Smooth muscle cell (in vitro differentiated cells): Measurements from ENCODE around the gene DNLZ. TPM values are rescaled to one million over a fixed set of nuclear protein-coding genes. Genes with fewer than 3 reads are reported as not detected.

Experiments used
- DNase-seq: peaks from one replicate; lab custom pipeline; 2025; ENCODE audit not compliant: unreplicated experiment; lab: John Stamatoyannopoulos, UW
- H2AFZ ChIP-seq: fragments of 200-600 bp; sonication (generic); 2 replicates; pipeline ENCODE4 v1.6.0; 2016; ENCODE audit warnings: antibody characterized with exemption, low read depth, mild to moderate bottlenecking
- H3F3A ChIP-seq: fragments of 200-600 bp; sonication (generic); 2 replicates; pipeline ENCODE4 v1.6.0; 2017; ENCODE audit warnings: antibody characterized with exemption, low read depth
- H3K27ac ChIP-seq: fragments of 200-600 bp; sonication (generic); 2 replicates; pipeline ENCODE4 v1.5.1; 2016; ENCODE audit warnings: low read depth, mild to moderate bottlenecking
- H3K27me3 ChIP-seq: fragments of 200-600 bp; sonication (generic); 2 replicates; pipeline ENCODE4 v1.6.1; 2016; ENCODE audit warnings: low read depth, mild to moderate bottlenecking
- H3K36me3 ChIP-seq: fragments of 200-600 bp; sonication (generic); 2 replicates; pipeline ENCODE4 v1.5.1; 2016; ENCODE audit warnings: low read depth
- H3K4me1 ChIP-seq: fragments of 200-600 bp; sonication (generic); 2 replicates; pipeline ENCODE4 v1.5.1; 2016; ENCODE audit warnings: low read depth
- H3K4me2 ChIP-seq: fragments of 200-600 bp; sonication (generic); 2 replicates; pipeline ENCODE4 v1.6.0; 2016; ENCODE audit warnings: mild to moderate bottlenecking
- H3K4me3 ChIP-seq: fragments of 200-600 bp; sonication (generic); 2 replicates; pipeline ENCODE4 v1.5.1; 2016; ENCODE audit warnings: mild to moderate bottlenecking
- H3K79me2 ChIP-seq: fragments of 200-600 bp; sonication (generic); 2 replicates; pipeline ENCODE4 v1.6.0; 2016; ENCODE audit warnings: low read depth, mild to moderate bottlenecking
- H3K9ac ChIP-seq: fragments of 200-600 bp; sonication (generic); 2 replicates; pipeline ENCODE4 v1.6.0; 2016; ENCODE audit warnings: low read depth
- H3K9me3 ChIP-seq: fragments of 200-600 bp; sonication (generic); replicated peaks from 2 replicates; pipeline ENCODE4 v1.5.1; 2016; ENCODE audit warnings: low read depth
- H4K20me1 ChIP-seq: fragments of 200-600 bp; sonication (generic); 2 replicates; pipeline ENCODE4 v1.6.0; 2016; ENCODE audit warnings: low read depth
- CTCF ChIP-seq: fragments of 200-600 bp; sonication (generic); IDR thresholded peaks from 2 replicates; pipeline ENCODE4 v1.5.1; 2017; ENCODE audit warnings: borderline replicate concordance, mild to moderate bottlenecking, antibody characterized with exemption; ENCODE audit not compliant: insufficient read depth, poor library complexity, severe bottlenecking
- WGBS: methylation state at CpG from one replicate; pipeline ENCODE4 v1.1.7; 2016; ENCODE audit warnings: low lambda C conversion rate; 5-methylcytosine and 5-hydroxymethylcytosine counted together
- polyA plus RNA-seq: library from polyadenylated mRNA; unstranded; fragments of >200 nt; fragmentation: Nextera tagmentation; extraction: Ambion mirVana; gene quantifications from 2 replicates; pipeline ENCODE4 v1.2.1, GENCODE V29; 2016
- total RNA-seq: library from RNA; depleted of rRNA; stranded (reverse); fragments of >200 nt; gene quantifications from 2 replicates; pipeline ENCODE4 v1.2.3, GENCODE V29; 2014

DNLZ gene
- total and polyA plus RNA-seq, 2 experiments from 2014 or later, result 19.0 to 31.5 TPM

- 97% methylated on average over 28 of the region's 32 CpGs for WGBS
- TF ChIP-seq CTCF, result no peak
- Histone ChIP-seq H3K9ac (no peak overlapping the region), H3K4me1 (peaks cover 7% of the 10 kb centered on the region), H4K20me1 (no peaks in the 10 kb centered on the region), H3K9me3 (no peaks in the 10 kb centered on the region), H3K36me3 (no peaks in the 10 kb centered on the region), H3K4me2 (no peak overlapping the region), H3F3A (no peaks in the 10 kb centered on the region), H2AFZ (no peak overlapping the region), H3K27me3 (no peaks in the 10 kb centered on the region), H3K27ac (no peak overlapping the region), H3K79me2 (no peaks in the 10 kb centered on the region), H3K4me3 (no peak overlapping the region)
- DNase-seq, result no peak
These were observed 14.0 kb upstream of the DNLZ start for GRCh38 chr9:136377341-136378169.

- no peaks in the 10 kb centered on the region for H3K36me3 ChIP-seq
- WGBS, result 97% methylated on average over 8 of the region's 8 CpGs
These were observed 12.9 kb upstream of the DNLZ start for GRCh38 chr9:136376457-136376856.

GRCh38 chr9:136375096-136375495, 11.6 kb upstream of the DNLZ start:
- no peak overlapping the region for H3K4me2 ChIP-seq
- no peaks in the 10 kb centered on the region for H3F3A ChIP-seq
- no peak overlapping the region for H3K27ac ChIP-seq
- no peak overlapping the region for H3K9ac ChIP-seq
- no peaks in the 10 kb centered on the region for H3K27me3 ChIP-seq
- no peaks in the 10 kb centered on the region for H3K79me2 ChIP-seq
- no peaks in the 10 kb centered on the region for H4K20me1 ChIP-seq
- H3K4me1 ChIP-seq, result peaks cover 12% of the 10 kb centered on the region
- WGBS, result 95% methylated on average over 12 of the region's 12 CpGs
- no peak overlapping the region for H3K4me3 ChIP-seq
- H2AFZ ChIP-seq, result no peak overlapping the region
- DNase-seq, result no peak
- no peak for TF ChIP-seq CTCF
- H3K36me3 ChIP-seq, result no peaks in the 10 kb centered on the region
- H3K9me3 ChIP-seq, result no peaks in the 10 kb centered on the region

More at GRCh38 chr9:136376457-136376856, 12.9 kb upstream of the DNLZ start:
- H3K4me1 ChIP-seq, result peaks cover 12% of the 10 kb centered on the region
- no peak overlapping the region for H2AFZ ChIP-seq
- H3K9me3 ChIP-seq, result no peaks in the 10 kb centered on the region
- no peak for DNase-seq
- no peaks in the 10 kb centered on the region for H4K20me1 ChIP-seq
- no peak overlapping the region for H3K9ac ChIP-seq
- H3F3A ChIP-seq, result no peaks in the 10 kb centered on the region
- no peaks in the 10 kb centered on the region for H3K79me2 ChIP-seq
- no peak overlapping the region for H3K27ac ChIP-seq
- H3K27me3 ChIP-seq, result no peaks in the 10 kb centered on the region
- no peak for TF ChIP-seq CTCF
- no peak overlapping the region for H3K4me2 ChIP-seq
- no peak overlapping the region for H3K4me3 ChIP-seq

- Histone ChIP-seq H3K9me3 (no peaks in the 10 kb centered on the region), H3F3A (no peaks in the 10 kb centered on the region), H3K27ac (no peak overlapping the region), H3K36me3 (no peaks in the 10 kb centered on the region), H3K9ac (no peak overlapping the region), H4K20me1 (no peaks in the 10 kb centered on the region), H3K4me1 (peaks cover 12% of the 10 kb centered on the region), H3K4me3 (no peak overlapping the region), H3K27me3 (no peaks in the 10 kb centered on the region), H3K4me2 (no peak overlapping the region), H3K79me2 (no peaks in the 10 kb centered on the region), H2AFZ (no peak overlapping the region)
- DNase-seq, result no peak
- no peak for TF ChIP-seq CTCF
- WGBS, result 93% methylated on average over 14 of the region's 14 CpGs
These were observed 10.6 kb upstream of the DNLZ start for GRCh38 chr9:136374183-136374575.
